Measurements from ENCODE around the gene RNF157.
A peak's percentile ranks its signal among the peaks of the same experiment; 100 is the strongest.

RNF157 gene

GRCh38 chr17:76157759-76158158, 82.5 kb downstream of the RNF157 start:
- DNase-seq (ENCODE audit: low spot score), result no peak

GRCh38 chr17:76156662-76156991, 83.7 kb downstream of the RNF157 start:
- DNase-seq (ENCODE audit: low spot score), result no peak

- DNase-seq (ENCODE audit: low spot score), result no peak
Observed at GRCh38 chr17:76155988-76156661, 84.2 kb downstream of the RNF157 start.

GRCh38 chr17:76154936-76155845, 85.1 kb downstream of the RNF157 start:
- DNase-seq (ENCODE audit: low spot score), result no peak

GRCh38 chr17:76154292-76154691, 86.0 kb downstream of the RNF157 start:
- DNase-seq (ENCODE audit: low spot score), result no peak

GRCh38 chr17:76153640-76154039, 86.7 kb downstream of the RNF157 start:
- DNase-seq (ENCODE audit: low spot score), result no peak

GRCh38 chr17:76153202-76153601, 87.1 kb downstream of the RNF157 start:
- no peak for DNase-seq (ENCODE audit: low spot score)

GRCh38 chr17:76152591-76152990, 87.7 kb downstream of the RNF157 start:
- DNase-seq (ENCODE audit: low spot score), result peak; percentile 53

- no peak for DNase-seq (ENCODE audit: low spot score)
Observed at GRCh38 chr17:76151896-76152454, 88.3 kb downstream of the RNF157 start.

GRCh38 chr17:76150712-76151622, 89.3 kb downstream of the RNF157 start:
- DNase-seq (ENCODE audit: low spot score), result no peak

GRCh38 chr17:76149214-76149613, 91.1 kb downstream of the RNF157 start:
- DNase-seq (ENCODE audit: low spot score), result no peak

- DNase-seq (ENCODE audit: low spot score), result no peak
Observed at GRCh38 chr17:76148015-76148326, 92.3 kb downstream of the RNF157 start.

GRCh38 chr17:76147211-76148014, 92.9 kb downstream of the RNF157 start:
- DNase-seq (ENCODE audit: low spot score), result no peak

- no peak for DNase-seq (ENCODE audit: low spot score)
Observed at GRCh38 chr17:76146053-76146851, 94.0 kb downstream of the RNF157 start.

- no peak for DNase-seq (ENCODE audit: low spot score)
Observed at GRCh38 chr17:76145231-76146052, 94.9 kb downstream of the RNF157 start.

- DNase-seq (ENCODE audit: low spot score), result no peak
Observed at GRCh38 chr17:76142585-76143041, 97.7 kb downstream of the RNF157 start.

- DNase-seq (ENCODE audit: low spot score), result no peak
Observed at GRCh38 chr17:76142039-76142584, 98.2 kb downstream of the RNF157 start.

- DNase-seq (ENCODE audit: low spot score), result peak; percentile 89
Observed at GRCh38 chr17:76141212-76142038, 98.9 kb downstream of the RNF157 start, which contains the start of gene FOXJ1. Gene FOXJ1 (minus strand): TSS chr17:76141245. CDS start chr17:76140395, 850 bp downstream.
